WERI-Rb-1 (cell line): ENCODE data around the gene AHR.
"Not testable (repeated sequence)": the region's sequence is repeated elsewhere in the genome, so short reads cannot be mapped to it uniquely, and the experiment has no call there.

Experiments
- DNase-seq: peaks from one replicate; pipeline ENCODE4 v3.0.0-alpha.2; 2020
- H3K27ac ChIP-seq: fragments of 250-450 bp; sonication (Bioruptor Pico); 2 replicates; pipeline ENCODE4 v1.5.1; 2020; ENCODE audit warnings: mild to moderate bottlenecking, moderate library complexity
- H3K27me3 ChIP-seq: fragments of 250-450 bp; sonication (Bioruptor Pico); 2 replicates; pipeline ENCODE4 v1.5.1; 2021; ENCODE audit warnings: mild to moderate bottlenecking, low read depth, moderate library complexity; ENCODE audit not compliant: insufficient read depth, severe bottlenecking
- H3K36me3 ChIP-seq: fragments of 250-450 bp; sonication (Bioruptor Pico); 2 replicates; pipeline ENCODE4 v1.5.1; 2020; ENCODE audit warnings: mild to moderate bottlenecking, moderate library complexity
- H3K4me3 ChIP-seq: 2 replicates; pipeline ENCODE4 v1.5.1; 2011; ENCODE audit warnings: low read depth, mild to moderate bottlenecking, control low read depth, low read length
- H3K9me3 ChIP-seq: fragments of 250-450 bp; sonication (Bioruptor Pico); 2 replicates; pipeline ENCODE4 v1.5.1; 2021; ENCODE audit warnings: mild to moderate bottlenecking, moderate library complexity; ENCODE audit not compliant: severe bottlenecking
- TF ChIP-seq, protein P1 (sequence below): IDR thresholded peaks from 2 replicates; pipeline ENCODE4 v1.5.1; 2011; ENCODE audit warnings: low read depth, mild to moderate bottlenecking, control low read depth, inconsistent platforms, low read length

The AHR gene

GRCh38 chr7:17384400-17384799 lies 85.9 kb downstream of the AHR start:
- H3K9me3 ChIP-seq: no peaks in the 10 kb centered on the region
- no peak overlapping the region for H3K27ac ChIP-seq
- no peak for DNase-seq
- H3K4me3 ChIP-seq: no peak overlapping the region
- TF ChIP-seq, protein P1, sequence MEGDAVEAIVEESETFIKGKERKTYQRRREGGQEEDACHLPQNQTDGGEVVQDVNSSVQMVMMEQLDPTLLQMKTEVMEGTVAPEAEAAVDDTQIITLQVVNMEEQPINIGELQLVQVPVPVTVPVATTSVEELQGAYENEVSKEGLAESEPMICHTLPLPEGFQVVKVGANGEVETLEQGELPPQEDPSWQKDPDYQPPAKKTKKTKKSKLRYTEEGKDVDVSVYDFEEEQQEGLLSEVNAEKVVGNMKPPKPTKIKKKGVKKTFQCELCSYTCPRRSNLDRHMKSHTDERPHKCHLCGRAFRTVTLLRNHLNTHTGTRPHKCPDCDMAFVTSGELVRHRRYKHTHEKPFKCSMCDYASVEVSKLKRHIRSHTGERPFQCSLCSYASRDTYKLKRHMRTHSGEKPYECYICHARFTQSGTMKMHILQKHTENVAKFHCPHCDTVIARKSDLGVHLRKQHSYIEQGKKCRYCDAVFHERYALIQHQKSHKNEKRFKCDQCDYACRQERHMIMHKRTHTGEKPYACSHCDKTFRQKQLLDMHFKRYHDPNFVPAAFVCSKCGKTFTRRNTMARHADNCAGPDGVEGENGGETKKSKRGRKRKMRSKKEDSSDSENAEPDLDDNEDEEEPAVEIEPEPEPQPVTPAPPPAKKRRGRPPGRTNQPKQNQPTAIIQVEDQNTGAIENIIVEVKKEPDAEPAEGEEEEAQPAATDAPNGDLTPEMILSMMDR: no peak
- no peaks in the 10 kb centered on the region for H3K36me3 ChIP-seq
- H3K27me3 ChIP-seq: no peaks in the 10 kb centered on the region

GRCh38 chr7:17385612-17386011 lies 87.2 kb downstream of the AHR start:
- TF ChIP-seq, protein P1: no peak
- H3K27me3 ChIP-seq: no peaks in the 10 kb centered on the region
- no peaks in the 10 kb centered on the region for H3K36me3 ChIP-seq
- no peaks in the 10 kb centered on the region for H3K9me3 ChIP-seq
- no peak overlapping the region for H3K4me3 ChIP-seq
- H3K27ac ChIP-seq: no peak overlapping the region
- no peak for DNase-seq

DNA sequence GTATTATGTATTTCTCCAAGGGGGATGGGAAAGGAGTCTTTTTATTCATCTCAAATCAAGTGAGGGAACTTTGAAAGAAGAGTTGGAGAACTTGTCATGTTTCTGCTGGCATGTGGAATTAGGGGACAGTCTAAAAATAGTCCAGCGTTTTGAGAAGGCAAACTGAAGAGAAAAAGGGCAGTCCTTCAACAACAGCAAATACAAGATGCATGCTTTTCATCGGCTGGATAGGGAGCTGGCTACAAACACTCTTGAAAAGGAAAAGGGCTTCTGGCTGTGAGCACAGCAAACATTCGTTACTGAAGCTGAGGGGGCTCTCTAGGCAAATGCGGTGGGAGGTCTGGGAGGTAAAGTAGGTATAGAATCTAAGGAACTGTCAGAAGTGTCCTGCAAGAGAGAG lies 91.9 kb downstream of the AHR start:
- Histone ChIP-seq H3K27ac (no peak overlapping the region), H3K4me3 (no peak overlapping the region), H3K36me3 (no peaks in the 10 kb centered on the region), H3K27me3 (no peaks in the 10 kb centered on the region), H3K9me3 (peaks cover 5% of the 10 kb centered on the region)
- TF ChIP-seq, protein P1: no peak
- no peak for DNase-seq

DNA sequence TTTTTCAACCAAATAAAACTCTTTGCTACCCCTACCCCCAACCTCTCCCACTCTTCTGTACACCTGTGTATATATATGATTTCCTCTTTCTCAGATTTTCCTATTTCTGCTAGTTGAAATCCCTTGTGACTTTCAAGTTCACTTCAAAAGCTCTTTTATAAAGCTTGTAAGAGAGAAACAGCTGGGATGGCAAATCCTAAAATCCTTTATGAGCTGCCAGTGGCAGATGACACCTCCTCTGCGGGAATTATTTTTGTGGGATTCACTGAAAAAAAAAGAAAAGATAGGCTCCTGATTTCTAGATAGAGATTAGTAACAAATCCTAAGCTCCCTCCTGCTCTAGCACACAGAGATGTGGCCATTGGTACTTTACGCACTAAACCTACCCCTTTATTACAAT lies 92.9 kb downstream of the AHR start:
- H3K27me3 ChIP-seq: no peaks in the 10 kb centered on the region
- H3K9me3 ChIP-seq: peaks cover 5% of the 10 kb centered on the region
- no peak for DNase-seq
- H3K27ac ChIP-seq: no peak overlapping the region
- TF ChIP-seq, protein P1: no peak
- no peaks in the 10 kb centered on the region for H3K36me3 ChIP-seq
- no peak overlapping the region for H3K4me3 ChIP-seq

DNA sequence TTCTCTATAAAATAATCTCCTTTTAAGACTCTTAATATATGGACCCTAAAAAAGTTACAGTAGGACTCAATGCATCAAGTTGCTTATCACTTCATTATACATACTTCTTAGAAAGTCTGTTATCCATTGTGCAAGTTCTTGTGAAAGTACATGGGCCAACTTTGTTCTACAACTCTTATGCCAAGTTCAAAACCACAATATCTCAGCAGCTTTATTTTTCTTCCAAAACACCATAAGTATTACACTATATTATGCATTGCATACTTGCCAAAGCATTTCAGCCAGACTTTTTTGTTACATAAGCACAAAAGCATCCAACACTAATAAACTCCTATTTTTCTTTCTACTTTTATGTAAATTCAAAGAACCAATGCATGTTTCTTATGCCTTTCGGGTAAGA lies 94.4 kb downstream of the AHR start:
- H3K9me3 ChIP-seq: peaks cover 5% of the 10 kb centered on the region
- H3K36me3 ChIP-seq: no peaks in the 10 kb centered on the region
- TF ChIP-seq, protein P1: no peak
- no peak overlapping the region for H3K4me3 ChIP-seq
- no peak overlapping the region for H3K27ac ChIP-seq
- no peaks in the 10 kb centered on the region for H3K27me3 ChIP-seq
- DNase-seq: no peak

DNA sequence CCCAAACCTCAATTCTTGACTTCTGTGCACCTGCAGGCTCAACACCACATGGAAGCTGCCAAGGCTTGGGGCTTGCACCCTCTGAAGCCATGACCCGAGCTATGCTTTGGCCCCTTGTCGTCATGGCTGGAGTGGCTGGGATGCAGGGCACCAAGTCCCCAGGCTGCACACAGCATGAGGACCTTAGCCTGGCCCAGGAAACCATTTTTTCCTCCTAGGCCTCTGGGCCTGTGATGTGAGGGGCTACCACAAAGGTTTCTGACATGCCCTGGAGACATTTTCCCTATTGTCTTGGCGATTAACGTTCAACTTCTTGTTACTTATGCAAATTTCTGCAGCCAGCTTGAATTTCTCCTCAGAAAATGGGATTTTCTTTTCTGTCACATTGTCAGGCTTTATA lies 96.1 kb downstream of the AHR start:
- DNase-seq, H3K9me3 ChIP-seq, H3K27me3 ChIP-seq, H3K36me3 ChIP-seq, H3K4me3 ChIP-seq, H3K27ac ChIP-seq: not testable (repeated sequence)
